Esophagus muscularis mucosa (tissue), 3 donors: ENCODE results near the gene WDR37.

Experiments
- CTCF ChIP-seq, 3 experiments: fragments of 200-600 bp in 2 of 3; fragments of 450-650 bp in 1 of 3; sonication (generic) in 2 of 3; IDR thresholded peaks; one replicate each; pipeline ENCODE4 v1.5.1; 2017 to 2019; ENCODE audit warnings: antibody characterized with exemption in 3 of 3, mild to moderate bottlenecking in 2 of 3, moderate library complexity in 1 of 3
- POLR2A ChIP-seq: fragments of 450-650 bp; IDR thresholded peaks from one replicate; pipeline ENCODE4 v1.6.1; 2017; ENCODE audit warnings: antibody characterized with exemption, moderate library complexity, mild to moderate bottlenecking, low read depth

GRCh38 chr10:1026578-1026977, 29.6 kb upstream of the WDR37 start:
- TF ChIP-seq CTCF (IDR thresholded peaks at IDR 0.05) (no peak), POLR2A (no peak)
